Rectal smooth muscle tissue (tissue), 1 donor: ENCODE measurements around the gene METTL24.
A peak's percentile ranks its signal among the peaks of the same experiment; 100 is the strongest.

Experiments used
- H3K27ac ChIP-seq: one replicate; pipeline ENCODE4 v1.7.0; 2013; ENCODE audit warnings: low read depth, low read length, inconsistent platforms
- H3K27me3 ChIP-seq: one replicate; pipeline ENCODE4 v1.7.0; 2013; ENCODE audit warnings: low read length; ENCODE audit not compliant: control insufficient read depth, insufficient read depth
- H3K36me3 ChIP-seq: one replicate; pipeline ENCODE4 v1.7.0; 2013; ENCODE audit warnings: low read length; ENCODE audit not compliant: control insufficient read depth, insufficient read depth
- H3K4me1 ChIP-seq: one replicate; pipeline ENCODE4 v1.7.0; 2013; ENCODE audit warnings: low read length; ENCODE audit not compliant: control insufficient read depth, insufficient read depth
- H3K4me3 ChIP-seq: one replicate; pipeline ENCODE4 v1.7.0; 2013; ENCODE audit warnings: low read length
- H3K9ac ChIP-seq: one replicate; pipeline ENCODE4 v1.7.0; 2013; ENCODE audit warnings: low read length

METTL24 gene

GRCh38 chr6:110385458-110385863, 27.3 kb upstream of the METTL24 start:
- no peak overlapping the region for H3K9ac ChIP-seq
- H3K4me1 ChIP-seq: peaks cover 3% of the 10 kb centered on the region

GRCh38 chr6:110378552-110378951, 20.4 kb upstream of the METTL24 start:
- no peaks in the 10 kb centered on the region for H3K36me3 ChIP-seq
- H3K9ac ChIP-seq: no peak overlapping the region
- H3K27ac ChIP-seq: no peak overlapping the region
- no peaks in the 10 kb centered on the region for H3K27me3 ChIP-seq
- no peaks in the 10 kb centered on the region for H3K4me1 ChIP-seq
- H3K4me3 ChIP-seq: no peak overlapping the region

More at GRCh38 chr6:110385458-110385863, 27.3 kb upstream of the METTL24 start:
- Histone ChIP-seq H3K27ac (no peak overlapping the region), H3K36me3 (no peaks in the 10 kb centered on the region), H3K27me3 (no peaks in the 10 kb centered on the region), H3K4me3 (no peak overlapping the region)

GRCh38 chr6:110369066-110369465, 10.9 kb upstream of the METTL24 start:
- H3K9ac ChIP-seq: no peak overlapping the region
- H3K36me3 ChIP-seq: no peaks in the 10 kb centered on the region
- H3K27ac ChIP-seq: no peak overlapping the region
- H3K4me1 ChIP-seq: peaks cover 6% of the 10 kb centered on the region
- no peaks in the 10 kb centered on the region for H3K27me3 ChIP-seq
- H3K4me3 ChIP-seq: no peak overlapping the region

- H3K4me1 ChIP-seq: peaks cover 9% of the 10 kb centered on the region
- no peaks in the 10 kb centered on the region for H3K36me3 ChIP-seq
- H3K27ac ChIP-seq: no peak overlapping the region
These were observed 10.1 kb upstream of the METTL24 start for GRCh38 chr6:110368284-110368683.

GRCh38 chr6:110367825-110368224, 9.7 kb upstream of the METTL24 start:
- Histone ChIP-seq H3K4me3 (no peak overlapping the region), H3K27ac (no peak overlapping the region), H3K9ac (no peak overlapping the region), H3K36me3 (no peaks in the 10 kb centered on the region), H3K27me3 (no peaks in the 10 kb centered on the region), H3K4me1 (peaks cover 12% of the 10 kb centered on the region)

More at GRCh38 chr6:110368284-110368683, 10.1 kb upstream of the METTL24 start:
- no peak overlapping the region for H3K9ac ChIP-seq
- H3K4me3 ChIP-seq: no peak overlapping the region
- H3K27me3 ChIP-seq: no peaks in the 10 kb centered on the region

- no peak overlapping the region for H3K27ac ChIP-seq
- H3K9ac ChIP-seq: no peak overlapping the region
- H3K27me3 ChIP-seq: no peaks in the 10 kb centered on the region
- H3K4me3 ChIP-seq: no peak overlapping the region
- H3K4me1 ChIP-seq: peaks cover 12% of the 10 kb centered on the region
- no peaks in the 10 kb centered on the region for H3K36me3 ChIP-seq
These were observed 8.8 kb upstream of the METTL24 start for GRCh38 chr6:110366975-110367374.

- H3K36me3 ChIP-seq: no peaks in the 10 kb centered on the region
- no peak overlapping the region for H3K27ac ChIP-seq
- H3K27me3 ChIP-seq: no peaks in the 10 kb centered on the region
- H3K4me3 ChIP-seq: no peak overlapping the region
- H3K4me1 ChIP-seq: peaks cover 12% of the 10 kb centered on the region
- no peak overlapping the region for H3K9ac ChIP-seq
These were observed 8.1 kb upstream of the METTL24 start for GRCh38 chr6:110366256-110366655.

GRCh38 chr6:110364364-110365105, 6.4 kb upstream of the METTL24 start:
- no peaks in the 10 kb centered on the region for H3K27me3 ChIP-seq
- H3K9ac ChIP-seq: no peak overlapping the region
- no peak overlapping the region for H3K4me3 ChIP-seq
- H3K4me1 ChIP-seq: peaks cover 16% of the 10 kb centered on the region
- H3K36me3 ChIP-seq: no peaks in the 10 kb centered on the region
- peak overlapping the region; percentile 96 for H3K27ac ChIP-seq

- H3K4me3 ChIP-seq: no peak overlapping the region
- no peak overlapping the region for H3K9ac ChIP-seq
- no peaks in the 10 kb centered on the region for H3K27me3 ChIP-seq
- H3K4me1 ChIP-seq: peaks cover 24% of the 10 kb centered on the region
- peak overlapping the region; percentile 96 for H3K27ac ChIP-seq
- H3K36me3 ChIP-seq: no peaks in the 10 kb centered on the region
These were observed 5.6 kb upstream of the METTL24 start for GRCh38 chr6:110363748-110364147.

GRCh38 chr6:110360676-110361075, 2.5 kb upstream of the METTL24 start:
- peaks cover 30% of the 10 kb centered on the region for H3K4me1 ChIP-seq
- H3K36me3 ChIP-seq: no peaks in the 10 kb centered on the region
- no peak overlapping the region for H3K27ac ChIP-seq
- H3K4me3 ChIP-seq: no peak overlapping the region
- H3K9ac ChIP-seq: no peak overlapping the region
- H3K27me3 ChIP-seq: no peaks in the 10 kb centered on the region

GRCh38 chr6:110359556-110359955, 1.4 kb upstream of the METTL24 start:
- Histone ChIP-seq H3K27me3 (no peaks in the 10 kb centered on the region), H3K4me3 (no peak overlapping the region), H3K9ac (no peak overlapping the region), H3K36me3 (no peaks in the 10 kb centered on the region), H3K27ac (peak overlapping the region; percentile 95), H3K4me1 (peaks cover 38% of the 10 kb centered on the region)

GRCh38 chr6:110358553-110359160, 508 bp upstream of the METTL24 start:
- no peaks in the 10 kb centered on the region for H3K27me3 ChIP-seq
- no peaks in the 10 kb centered on the region for H3K36me3 ChIP-seq
- peak overlapping the region; percentile 10 for H3K9ac ChIP-seq
- peaks cover 41% of the 10 kb centered on the region for H3K4me1 ChIP-seq
- peak overlapping the region; percentile 95 for H3K27ac ChIP-seq
- H3K4me3 ChIP-seq: peak overlapping the region; percentile 73

GRCh38 chr6:110357298-110357663, 868 bp downstream of the METTL24 start:
- no peaks in the 10 kb centered on the region for H3K36me3 ChIP-seq
- H3K9ac ChIP-seq: peak overlapping the region; percentile 82
- peak overlapping the region; percentile 97 for H3K27ac ChIP-seq
- peaks cover 45% of the 10 kb centered on the region for H3K4me1 ChIP-seq
- H3K4me3 ChIP-seq: peak overlapping the region; percentile 73
- no peaks in the 10 kb centered on the region for H3K27me3 ChIP-seq
